HepG2 (cell line): ENCODE results near the gene CCDC102B. TPM values are rescaled to one million over a fixed set of nuclear protein-coding genes. Genes with fewer than 3 reads are reported as not detected.
A peak's percentile ranks its signal among the peaks of the same experiment; 100 is the strongest.

ENCODE experiments used
- ATAC-seq: fragments of 200-7000 bp; cut with Tn5 transposase; 3 replicates; pipeline ENCODE4 v1.9.1; 2020; ENCODE audit warnings: mild to moderate bottlenecking, moderate library complexity
- BruUV-seq: library from RNA; stranded (reverse); fragments of 400-500 nt; replicated peaks from 2 replicates; lab custom pipeline; 2021; lab: Mats Ljungman, UMichigan
- CTCF ChIA-PET: fragments of 300-600 bp; formaldehyde crosslinking; extraction: SDS; loops from one replicate; lab custom pipeline; 2021; ENCODE audit warnings: low total read pairs, inconsistent platforms, low intra/inter-chr PET ratio; lab: Yijun Ruan, JAX
- POLR2A ChIA-PET: fragments of 350-600 bp; sonication (Branson Sonifier 250); formaldehyde crosslinking; loops from one replicate; lab custom pipeline; 2020; ENCODE audit warnings: antibody characterized with exemption, inconsistent platforms; lab: Yijun Ruan, JAX
- DNase-seq: peaks from one replicate; pipeline ENCODE4 v3.0.0-alpha.2; 2015; ENCODE audit warnings: low spot score
- FAIRE-seq: peaks from 3 replicates; lab custom pipeline; 2011; peaks lifted over from hg19 to GRCh38; lab: Jason Lieb, UNC
- H2AFZ ChIP-seq: one replicate; pipeline ENCODE4 v1.6.1; 2011; ENCODE audit warnings: low read length, inconsistent platforms
- H3K27ac ChIP-seq: fragments of 300-600 bp; 3 replicates; pipeline ENCODE4 v1.8.0; 2011; ENCODE audit warnings: mixed run types, mild to moderate bottlenecking, mixed read lengths, low read length, inconsistent platforms; ENCODE audit not compliant: insufficient read depth; ENCODE audit errors: extremely low read length
- H3K27me3 ChIP-seq, 2 experiments: fragments of 200-600 bp in 1 of 2; 2 replicates in 1 of 2; 3 replicates in 1 of 2; pipeline versions ENCODE4 v1.6.0 to v1.8.0; 2011; ENCODE audit warnings: low read length in 2 of 2, mild to moderate bottlenecking in 2 of 2, moderate library complexity in 2 of 2, inconsistent platforms in 1 of 2; ENCODE audit not compliant: insufficient read depth in 2 of 2, control insufficient read depth in 1 of 2
- H3K36me3 ChIP-seq, 2 experiments: fragments of 200-600 bp in 1 of 2; replicated peaks in 1 of 2; 2 replicates in 1 of 2; 3 replicates in 1 of 2; pipeline versions ENCODE4 v1.5.1 to v1.8.0; 2011; ENCODE audit warnings: low read length in 2 of 2, inconsistent platforms in 1 of 2; ENCODE audit not compliant: insufficient read depth in 2 of 2, control insufficient read depth in 1 of 2
- H3K4me1 ChIP-seq: 2 replicates; pipeline ENCODE4 v1.5.1; 2012; ENCODE audit warnings: low read length, inconsistent platforms; ENCODE audit not compliant: insufficient read depth
- H3K4me2 ChIP-seq: 2 replicates; pipeline ENCODE4 v1.6.0; 2011; ENCODE audit warnings: low read depth, low read length, inconsistent platforms
- H3K4me3 ChIP-seq, 3 experiments: fragments of 200-600 bp in 1 of 3; sonication (generic), shearing (Covaris generic) in 1 of 3; replicated peaks in 1 of 3; 2 replicates each; pipeline ENCODE4 v1.5.1; 2011 to 2016; ENCODE audit warnings: low read length in 3 of 3, inconsistent platforms in 2 of 3, low read depth in 2 of 3, mild to moderate bottlenecking in 2 of 3, control low read depth in 1 of 3, mixed read lengths in 1 of 3; ENCODE audit not compliant: insufficient read depth in 1 of 3
- H3K79me2 ChIP-seq: one replicate; pipeline ENCODE4 v1.6.1; 2011; ENCODE audit warnings: low read length, inconsistent platforms; ENCODE audit not compliant: insufficient read depth
- H3K9ac ChIP-seq: 2 replicates; pipeline ENCODE4 v1.6.0; 2011; ENCODE audit warnings: mild to moderate bottlenecking, low read depth, low read length, inconsistent platforms; ENCODE audit not compliant: insufficient read depth
- H3K9me3 ChIP-seq: 2 replicates; pipeline ENCODE4 v1.5.1; 2012; ENCODE audit warnings: mild to moderate bottlenecking, low read length
- H4K20me1 ChIP-seq: 2 replicates; pipeline ENCODE4 v1.6.0; 2011; ENCODE audit warnings: inconsistent platforms, mild to moderate bottlenecking, low read length, moderate library complexity; ENCODE audit not compliant: insufficient read depth
- BORCS8-MEF2B ChIP-seq: sonication (generic); formaldehyde crosslinking; IDR thresholded peaks from 2 replicates; pipeline ENCODE4 v1.8.0; 2022; ENCODE audit warnings: mild to moderate bottlenecking, missing genetic modification reagents
- GATA4 ChIP-seq: sonication (generic); IDR thresholded peaks from 2 replicates; pipeline ENCODE4 v1.6.1; 2016; ENCODE audit warnings: antibody characterized with exemption, low read depth, borderline replicate concordance
- MEIS2 ChIP-seq: sonication (generic); formaldehyde crosslinking; IDR thresholded peaks from 2 replicates; pipeline ENCODE4 v1.9.0; 2021; ENCODE audit warnings: mild to moderate bottlenecking, missing genetic modification reagents
- MIER3 ChIP-seq: IDR thresholded peaks from 2 replicates; pipeline ENCODE4 v1.6.1; 2016; ENCODE audit warnings: missing compliant biosample characterization, borderline replicate concordance
- PITX1 ChIP-seq: sonication (generic); formaldehyde crosslinking; IDR thresholded peaks from 2 replicates; pipeline ENCODE4 v1.5.1; 2020; ENCODE audit warnings: mild to moderate bottlenecking, missing genetic modification reagents
- REL ChIP-seq: sonication (generic); formaldehyde crosslinking; conservative IDR thresholded peaks from 2 replicates; pipeline ENCODE4 v1.8.0; 2022; ENCODE audit warnings: mild to moderate bottlenecking, missing genetic modification reagents, moderate library complexity
- SAP130 ChIP-seq: IDR thresholded peaks from 2 replicates; pipeline ENCODE4 v1.6.1; 2016; ENCODE audit warnings: low read depth
- SIN3A ChIP-seq: IDR thresholded peaks from 2 replicates; pipeline ENCODE4 v1.6.1; 2011; ENCODE audit warnings: low read depth, mild to moderate bottlenecking, control low read depth, low read length, borderline replicate concordance
- YY1 ChIP-seq: IDR thresholded peaks from 2 replicates; pipeline ENCODE4 v1.6.1; 2011; ENCODE audit warnings: low read length, low read depth, moderate library complexity, mild to moderate bottlenecking; ENCODE audit not compliant: insufficient read depth, insufficient replicate concordance
- ZFX ChIP-seq: sonication (generic); formaldehyde crosslinking; IDR thresholded peaks from 2 replicates; pipeline ENCODE4 v1.4.0; 2020; ENCODE audit warnings: mild to moderate bottlenecking, low read depth, missing genetic modification reagents, moderate library complexity
- ZNF317 ChIP-seq: sonication (generic); formaldehyde crosslinking; IDR thresholded peaks from 2 replicates; pipeline ENCODE4 v1.5.0; 2020; ENCODE audit warnings: mild to moderate bottlenecking, missing genetic modification reagents
- ZNF383 ChIP-seq: sonication (generic); formaldehyde crosslinking; IDR thresholded peaks from 2 replicates; pipeline ENCODE4 v1.4.0; 2020; ENCODE audit warnings: missing genetic modification reagents, mild to moderate bottlenecking, borderline replicate concordance
- ZNF501 ChIP-seq: sonication (generic); formaldehyde crosslinking; IDR thresholded peaks from 2 replicates; pipeline ENCODE4 v1.5.1; 2020; ENCODE audit warnings: mild to moderate bottlenecking, moderate library complexity, missing genetic modification reagents
- ZNF564 ChIP-seq: sonication (generic); formaldehyde crosslinking; IDR thresholded peaks from 2 replicates; pipeline ENCODE4 v1.8.1; 2023; ENCODE audit warnings: mild to moderate bottlenecking, missing genetic modification reagents
- ZNF724P ChIP-seq: sonication (generic); formaldehyde crosslinking; IDR thresholded peaks from 2 replicates; pipeline ENCODE4 v1.8.0; 2022; ENCODE audit warnings: missing genetic modification reagents, borderline replicate concordance
- WGBS: methylation state at CpG from one replicate; pipeline ENCODE4 v1.1.6; 2017; ENCODE audit warnings: low lambda C conversion rate; 5-methylcytosine and 5-hydroxymethylcytosine counted together
- in situ Hi-C: cut with HindIII; loops from 2 replicates; pipeline ENCODE4 v1.10.0; 2017; ENCODE audit warnings: low pct_unique_long_range_greater_than_20kb; ENCODE audit not compliant: extremely low pct_ligation_motif_present
- intact Hi-C: fragments of 100-400 bp; cut with micrococcal nuclease; formaldehyde crosslinking; loops from one replicate; pipeline ENCODE4 v1.10.0; 2022; ENCODE audit not compliant: unreplicated experiment
- polyA plus RNA-seq, 8 experiments: library from polyadenylated mRNA; depleted of rRNA in 3 of 8; stranded (reverse) in 7 of 8; unstranded in 1 of 8; fragments of >200 nt; fragmentation: Illumina TruSeq in 4 of 8; extraction: Trizol in 4 of 8; gene quantifications; 2 replicates each; pipeline versions ENCODE4 v1.2.1 to v1.2.3, GENCODE V29; 2011 to 2016; ENCODE audit warnings: low read depth in 4 of 8, missing spikeins in 1 of 8, mixed read lengths in 1 of 8; ENCODE audit not compliant: insufficient read depth in 1 of 8
- total RNA-seq, 5 experiments: library from RNA; depleted of rRNA; stranded (reverse); fragments of >200 nt; fragmentation: Illumina TruSeq; extraction: Trizol; gene quantifications; 2 replicates each; pipeline ENCODE4 v1.2.3, GENCODE V29; 2016; ENCODE audit warnings: low read depth in 1 of 5
- TF ChIP-seq, protein P1 (sequence below): IDR thresholded peaks from 2 replicates; pipeline ENCODE4 v1.6.1; 2016; ENCODE audit warnings: missing compliant biosample characterization, missing genetic modification reagents, borderline replicate concordance
- TF ChIP-seq, protein P2 (sequence below): sonication (generic); formaldehyde crosslinking; IDR thresholded peaks from 2 replicates; pipeline ENCODE4 v1.5.0; 2020; ENCODE audit warnings: missing genetic modification reagents

Gene CCDC102B
- total and polyA plus RNA-seq, 2 of the 13 experiments (the other 11 are each of a cell fraction or from before 2014, with no cell fraction given), result 2.3 to 3.7 TPM

DNA sequence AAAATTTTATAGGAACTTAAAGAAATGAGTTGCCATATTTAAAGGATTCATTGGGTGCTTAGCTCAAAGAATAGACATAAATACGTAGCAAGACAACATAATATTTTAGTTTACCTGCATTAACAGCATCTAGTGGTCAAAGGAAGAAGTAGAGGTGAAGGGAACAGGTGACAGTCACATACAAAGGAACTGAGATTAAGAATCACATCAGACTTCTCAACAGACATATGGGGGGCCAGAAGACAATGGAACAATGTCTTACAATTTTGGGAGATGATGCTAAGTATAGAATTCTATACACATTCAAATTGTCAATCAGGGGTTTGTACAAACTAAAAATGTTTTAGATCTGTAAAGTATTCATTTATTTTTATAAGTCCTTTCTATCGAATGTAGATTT is 38.6 kb upstream of the CCDC102B start:
- WGBS, result 21% methylated on average over 2 of the region's 2 CpGs
- TF ChIP-seq, protein P1, sequence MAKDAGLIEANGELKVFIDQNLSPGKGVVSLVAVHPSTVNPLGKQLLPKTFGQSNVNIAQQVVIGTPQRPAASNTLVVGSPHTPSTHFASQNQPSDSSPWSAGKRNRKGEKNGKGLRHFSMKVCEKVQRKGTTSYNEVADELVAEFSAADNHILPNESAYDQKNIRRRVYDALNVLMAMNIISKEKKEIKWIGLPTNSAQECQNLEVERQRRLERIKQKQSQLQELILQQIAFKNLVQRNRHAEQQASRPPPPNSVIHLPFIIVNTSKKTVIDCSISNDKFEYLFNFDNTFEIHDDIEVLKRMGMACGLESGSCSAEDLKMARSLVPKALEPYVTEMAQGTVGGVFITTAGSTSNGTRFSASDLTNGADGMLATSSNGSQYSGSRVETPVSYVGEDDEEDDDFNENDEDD (CRISPR knock-in tag), result no peak
- TF ChIP-seq ZNF317 (CRISPR knock-in tag), result peak; percentile 97
- no peak for TF ChIP-seq ZNF724P
- no peak for TF ChIP-seq BORCS8-MEF2B (CRISPR knock-in tag)
- no peak for TF ChIP-seq SIN3A
- TF ChIP-seq, all 625 proteins: peak for 1
- no peaks in the 10 kb centered on the region for H3K36me3 ChIP-seq
- no peaks in the 10 kb centered on the region for H3K4me1 ChIP-seq
- ATAC-seq (no peak), FAIRE-seq (no peak), DNase-seq (no peak)
- BruUV-seq, result no TSS peak
- ChIA-PET CTCF (no interaction called here), POLR2A (no interaction called here)
- intact Hi-C loops (loop anchor here (5.0 kb wide), 1 partner anchor 458 kb away; no protein-coding TSS in a partner anchor), in situ Hi-C loops (no loop called here)
- H3K4me3 ChIP-seq, result no peak overlapping the region
- no peaks in the 10 kb centered on the region for H3K79me2 ChIP-seq
- H2AFZ ChIP-seq, result no peak overlapping the region
- H3K9ac ChIP-seq, result no peak overlapping the region
- H4K20me1 ChIP-seq, result no peaks in the 10 kb centered on the region
- H3K27me3 ChIP-seq, result no peaks in the 10 kb centered on the region
- no peak overlapping the region for H3K4me2 ChIP-seq
- H3K27ac ChIP-seq, result no peak overlapping the region
- peaks cover 15% of the 10 kb centered on the region; the same call in 1 of the 2 replicates for H3K9me3 ChIP-seq

DNA sequence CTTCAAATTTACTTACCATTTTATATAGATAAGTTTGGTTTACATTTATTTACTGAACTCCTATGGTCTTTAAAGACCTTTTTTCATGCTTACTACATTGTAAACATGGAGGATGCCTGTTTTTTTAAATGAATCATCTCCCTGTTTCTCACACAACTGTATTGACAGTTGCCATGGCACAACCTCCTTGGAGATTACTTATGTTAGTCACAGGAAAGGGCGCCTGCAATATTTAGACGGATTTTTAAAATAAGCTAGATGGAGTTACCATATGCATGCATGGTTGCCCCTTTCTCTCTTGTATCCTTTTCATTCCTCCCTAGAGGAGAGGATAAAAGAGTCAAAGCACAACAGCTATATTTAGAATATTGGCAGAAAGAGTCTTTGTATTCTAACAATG is 34.8 kb upstream of the CCDC102B start:
- no peak for FAIRE-seq
- no peaks in the 10 kb centered on the region for H4K20me1 ChIP-seq
- POLR2A ChIA-PET, result no interaction called here
- no peak overlapping the region for H3K4me2 ChIP-seq
- peaks cover 15% of the 10 kb centered on the region; the same call in 1 of the 2 replicates for H3K9me3 ChIP-seq
- CTCF ChIA-PET, result no interaction called here
- no peak overlapping the region for H3K4me3 ChIP-seq
- WGBS, result 33% methylated on average over 2 of the region's 2 CpGs
- H3K36me3 ChIP-seq, result no peaks in the 10 kb centered on the region
- BruUV-seq, result no TSS peak
- no peak for ATAC-seq
- no peaks in the 10 kb centered on the region for H3K4me1 ChIP-seq
- H3K27me3 ChIP-seq, result no peaks in the 10 kb centered on the region
- DNase-seq, result no peak
- in situ Hi-C loops (no loop called here), intact Hi-C loops (no loop called here)
- H3K9ac ChIP-seq, result no peak overlapping the region
- no peaks in the 10 kb centered on the region for H3K79me2 ChIP-seq
- H2AFZ ChIP-seq, result no peak overlapping the region
- H3K27ac ChIP-seq, result no peak overlapping the region
- no peak for TF ChIP-seq ZNF501 (CRISPR knock-in tag)
- TF ChIP-seq YY1, result no peak
- no peak for TF ChIP-seq PITX1 (CRISPR knock-in tag)
- TF ChIP-seq REL (CRISPR knock-in tag), result no peak
- TF ChIP-seq GATA4, result no peak
- TF ChIP-seq SAP130 (CRISPR knock-in tag), result no peak
- TF ChIP-seq ZNF564 (CRISPR knock-in tag), result no peak
- TF ChIP-seq MIER3, result no peak
- TF ChIP-seq ZFX (CRISPR knock-in tag), result no peak
- TF ChIP-seq BORCS8-MEF2B (CRISPR knock-in tag), result no peak
- TF ChIP-seq MEIS2 (CRISPR knock-in tag), result no peak
- no peak for TF ChIP-seq ZNF383 (CRISPR knock-in tag)
- TF ChIP-seq, protein P2, sequence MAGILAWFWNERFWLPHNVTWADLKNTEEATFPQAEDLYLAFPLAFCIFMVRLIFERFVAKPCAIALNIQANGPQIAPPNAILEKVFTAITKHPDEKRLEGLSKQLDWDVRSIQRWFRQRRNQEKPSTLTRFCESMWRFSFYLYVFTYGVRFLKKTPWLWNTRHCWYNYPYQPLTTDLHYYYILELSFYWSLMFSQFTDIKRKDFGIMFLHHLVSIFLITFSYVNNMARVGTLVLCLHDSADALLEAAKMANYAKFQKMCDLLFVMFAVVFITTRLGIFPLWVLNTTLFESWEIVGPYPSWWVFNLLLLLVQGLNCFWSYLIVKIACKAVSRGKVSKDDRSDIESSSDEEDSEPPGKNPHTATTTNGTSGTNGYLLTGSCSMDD, result no peak
